ENCODE measurements around the gene RBMS1. TPM values are rescaled to one million over a fixed set of nuclear protein-coding genes. Genes with fewer than 3 reads are reported as not detected.

RBMS1 gene
- total RNA-seq, 2 donors from 2014 or later = 6.3 to 21.1 TPM

GRCh38 chr2:160308915-160309314 lies 184.7 kb downstream of the RBMS1 start:
- Histone ChIP-seq H3K9ac (ENCODE audit: low read depth in 2 of 2, low read length in 2 of 2) (no peak overlapping the region), H3K27me3 (no peaks in the 10 kb centered on the region), H3K36me3 (no peaks in the 10 kb centered on the region), H3K4me1 (no peaks in the 10 kb centered on the region), H3K9me3 (no peaks in the 10 kb centered on the region), H3K27ac (no peak overlapping the region), H3K4me3 (no peak overlapping the region)
- intact Hi-C loops (cut with DNase I) = no loop called here
- no peak for DNase-seq
- no peak for TF ChIP-seq CTCF (IDR thresholded peaks at IDR 0.05)

- Histone ChIP-seq H3K36me3 (no peaks in the 10 kb centered on the region), H3K27ac (no peak overlapping the region), H3K4me1 (no peaks in the 10 kb centered on the region), H3K4me3 (no peak overlapping the region), H3K9me3 (no peaks in the 10 kb centered on the region), H3K27me3 (no peaks in the 10 kb centered on the region), H3K9ac (ENCODE audit: low read depth in 2 of 2, low read length in 2 of 2) (no peak overlapping the region)
- intact Hi-C loops (cut with DNase I) = no loop called here
- no peak for TF ChIP-seq CTCF (IDR thresholded peaks at IDR 0.05)
- no peak for DNase-seq
Observed at GRCh38 chr2:160308476-160308875, 185.1 kb downstream of the RBMS1 start.

GRCh38 chr2:160306985-160307384 lies 186.6 kb downstream of the RBMS1 start:
- H3K36me3 ChIP-seq = no peaks in the 10 kb centered on the region
- H3K4me3 ChIP-seq = no peak overlapping the region
- H3K9me3 ChIP-seq = no peaks in the 10 kb centered on the region
- no peak for TF ChIP-seq CTCF (IDR thresholded peaks at IDR 0.05)
- no peaks in the 10 kb centered on the region for H3K27me3 ChIP-seq
- no peak for DNase-seq
- H3K9ac ChIP-seq (ENCODE audit: low read depth in 2 of 2, low read length in 2 of 2) = no peak overlapping the region
- H3K27ac ChIP-seq = no peak overlapping the region
- intact Hi-C loops (cut with DNase I) = no loop called here
- H3K4me1 ChIP-seq = no peaks in the 10 kb centered on the region

- no peaks in the 10 kb centered on the region for H3K4me1 ChIP-seq
- H3K36me3 ChIP-seq = no peaks in the 10 kb centered on the region
- H3K4me3 ChIP-seq = no peak overlapping the region
- intact Hi-C loops (cut with DNase I) = no loop called here
- no peaks in the 10 kb centered on the region for H3K9me3 ChIP-seq
- no peak overlapping the region for H3K9ac ChIP-seq (ENCODE audit: low read depth in 2 of 2, low read length in 2 of 2)
- no peak for DNase-seq
- no peak overlapping the region for H3K27ac ChIP-seq
- no peaks in the 10 kb centered on the region for H3K27me3 ChIP-seq
- no peak for TF ChIP-seq CTCF (IDR thresholded peaks at IDR 0.05)
Observed at GRCh38 chr2:160305081-160305750, 188.4 kb downstream of the RBMS1 start.

GRCh38 chr2:160303527-160303926 lies 190.1 kb downstream of the RBMS1 start:
- no peaks in the 10 kb centered on the region for H3K4me1 ChIP-seq
- H3K4me3 ChIP-seq = no peak overlapping the region
- H3K27me3 ChIP-seq = no peaks in the 10 kb centered on the region
- no peak for TF ChIP-seq CTCF (IDR thresholded peaks at IDR 0.05)
- DNase-seq = no peak
- H3K36me3 ChIP-seq = no peaks in the 10 kb centered on the region
- H3K9me3 ChIP-seq = no peaks in the 10 kb centered on the region
- no peak overlapping the region for H3K27ac ChIP-seq
- H3K9ac ChIP-seq (ENCODE audit: low read depth in 2 of 2, low read length in 2 of 2) = no peak overlapping the region
- intact Hi-C loops (cut with DNase I) = no loop called here
